Measurements from ENCODE around the gene ZKSCAN8.

ZKSCAN8 gene

GRCh38 chr6:28207510-28208110 lies 65.9 kb downstream of the ZKSCAN8 start:
- no peak for DNase-seq

GRCh38 chr6:28208111-28208659 lies 66.5 kb downstream of the ZKSCAN8 start:
- no peak for DNase-seq
